OCI-LY1 (cell line): ENCODE data around the gene MZT1.

Source experiments
- H2AFZ ChIP-seq: fragments of 200-600 bp; sonication (generic), shearing (Covaris generic); 2 replicates; pipeline ENCODE4 v1.6.0; 2014; ENCODE audit warnings: antibody characterized with exemption, mild to moderate bottlenecking, low read length
- H3F3A ChIP-seq: fragments of 200-600 bp; sonication (generic), shearing (Covaris generic); 2 replicates; pipeline ENCODE4 v1.6.0; 2014; ENCODE audit warnings: mild to moderate bottlenecking, antibody characterized with exemption, low read length, moderate library complexity; ENCODE audit not compliant: insufficient read depth
- H3K27ac ChIP-seq: fragments of 200-600 bp; sonication (generic); 2 replicates; pipeline ENCODE4 v1.5.1; 2014; ENCODE audit warnings: low read length, mixed run types, mild to moderate bottlenecking, low read depth; ENCODE audit not compliant: poor library complexity, severe bottlenecking
- H3K27me3 ChIP-seq: fragments of 200-600 bp; sonication (generic); 2 replicates; pipeline ENCODE4 v1.6.0; 2014; ENCODE audit warnings: antibody characterized with exemption, mild to moderate bottlenecking, low read length, moderate library complexity; ENCODE audit not compliant: insufficient read depth
- H3K36me3 ChIP-seq: fragments of 200-600 bp; sonication (generic); 2 replicates; pipeline ENCODE4 v1.6.1; 2014; ENCODE audit warnings: mild to moderate bottlenecking, antibody characterized with exemption, low read length, moderate library complexity, mixed read lengths; ENCODE audit not compliant: insufficient read depth
- H3K4me1 ChIP-seq: fragments of 200-600 bp; sonication (generic); 2 replicates; pipeline ENCODE4 v1.5.1; 2014; ENCODE audit warnings: mild to moderate bottlenecking, low read length, moderate library complexity; ENCODE audit not compliant: insufficient read depth, severe bottlenecking
- H3K4me2 ChIP-seq: fragments of 200-600 bp; sonication (generic), shearing (Covaris generic); 2 replicates; pipeline ENCODE4 v1.6.1; 2014; ENCODE audit warnings: low read length
- H3K4me3 ChIP-seq: fragments of 200-600 bp; sonication (generic); 2 replicates; pipeline ENCODE4 v1.5.1; 2014; ENCODE audit warnings: low read length, low read depth, mild to moderate bottlenecking, mixed read lengths; ENCODE audit not compliant: poor library complexity, severe bottlenecking
- H3K79me2 ChIP-seq: fragments of 200-600 bp; shearing (Covaris generic); 2 replicates; pipeline ENCODE4 v1.6.1; 2016; ENCODE audit warnings: mixed run types, low read length, mixed read lengths; ENCODE audit not compliant: insufficient read depth
- H3K9ac ChIP-seq: fragments of 200-600 bp; sonication (generic), shearing (Covaris generic); 2 replicates; pipeline ENCODE4 v1.6.1; 2014; ENCODE audit warnings: mild to moderate bottlenecking, low read length, mixed read lengths
- H3K9me2 ChIP-seq: fragments of 200-600 bp; sonication (generic), shearing (Covaris generic); 2 replicates; pipeline ENCODE4 v1.6.1; 2014; ENCODE audit warnings: low read depth, mild to moderate bottlenecking, low read length, mixed read lengths
- H3K9me3 ChIP-seq: fragments of 200-600 bp; shearing (Covaris generic); 2 replicates; pipeline ENCODE4 v1.6.1; 2014; ENCODE audit warnings: low read length, mixed read lengths
- H4K20me1 ChIP-seq: fragments of 200-600 bp; sonication (generic), shearing (Covaris generic); 2 replicates; pipeline ENCODE4 v1.6.0; 2016; ENCODE audit warnings: mild to moderate bottlenecking, low read length; ENCODE audit not compliant: insufficient read depth
- EZH2 ChIP-seq: fragments of 200-600 bp; sonication (generic), shearing (Covaris generic); IDR thresholded peaks from 2 replicates; pipeline ENCODE4 v1.8.0; 2017; ENCODE audit warnings: borderline replicate concordance, mixed run types, mild to moderate bottlenecking, antibody characterized with exemption, low read length, moderate library complexity, mixed read lengths
- TF ChIP-seq, protein P1 (sequence below): fragments of 200-600 bp; sonication (generic), shearing (Covaris generic); IDR thresholded peaks from 2 replicates; pipeline ENCODE4 v1.5.1; 2017; ENCODE audit warnings: mild to moderate bottlenecking, antibody characterized with exemption, low read length, moderate library complexity, mixed read lengths

Gene MZT1

GRCh38 chr13:72716776-72717175, 10.7 kb downstream of the MZT1 start:
- peaks cover 16% of the 10 kb centered on the region for H3K9me3 ChIP-seq
- peaks cover 37% of the 10 kb centered on the region for H3K79me2 ChIP-seq
- H3K36me3 ChIP-seq: peaks cover 98% of the 10 kb centered on the region
- no peaks in the 10 kb centered on the region for H4K20me1 ChIP-seq
- H3K9ac ChIP-seq: no peak overlapping the region
- H3K27ac ChIP-seq: no peak overlapping the region
- no peaks in the 10 kb centered on the region for H3K27me3 ChIP-seq
- H3K4me3 ChIP-seq: no peak overlapping the region
- no peaks in the 10 kb centered on the region for H3F3A ChIP-seq
- H2AFZ ChIP-seq: no peak overlapping the region
- TF ChIP-seq, protein P1, sequence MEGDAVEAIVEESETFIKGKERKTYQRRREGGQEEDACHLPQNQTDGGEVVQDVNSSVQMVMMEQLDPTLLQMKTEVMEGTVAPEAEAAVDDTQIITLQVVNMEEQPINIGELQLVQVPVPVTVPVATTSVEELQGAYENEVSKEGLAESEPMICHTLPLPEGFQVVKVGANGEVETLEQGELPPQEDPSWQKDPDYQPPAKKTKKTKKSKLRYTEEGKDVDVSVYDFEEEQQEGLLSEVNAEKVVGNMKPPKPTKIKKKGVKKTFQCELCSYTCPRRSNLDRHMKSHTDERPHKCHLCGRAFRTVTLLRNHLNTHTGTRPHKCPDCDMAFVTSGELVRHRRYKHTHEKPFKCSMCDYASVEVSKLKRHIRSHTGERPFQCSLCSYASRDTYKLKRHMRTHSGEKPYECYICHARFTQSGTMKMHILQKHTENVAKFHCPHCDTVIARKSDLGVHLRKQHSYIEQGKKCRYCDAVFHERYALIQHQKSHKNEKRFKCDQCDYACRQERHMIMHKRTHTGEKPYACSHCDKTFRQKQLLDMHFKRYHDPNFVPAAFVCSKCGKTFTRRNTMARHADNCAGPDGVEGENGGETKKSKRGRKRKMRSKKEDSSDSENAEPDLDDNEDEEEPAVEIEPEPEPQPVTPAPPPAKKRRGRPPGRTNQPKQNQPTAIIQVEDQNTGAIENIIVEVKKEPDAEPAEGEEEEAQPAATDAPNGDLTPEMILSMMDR: no peak
- no peak for TF ChIP-seq EZH2
- no peaks in the 10 kb centered on the region for H3K4me1 ChIP-seq
- H3K9me2 ChIP-seq: no peaks in the 10 kb centered on the region
- H3K4me2 ChIP-seq: no peak overlapping the region

- H3F3A ChIP-seq: no peaks in the 10 kb centered on the region
- H2AFZ ChIP-seq: no peak overlapping the region
- no peaks in the 10 kb centered on the region for H3K79me2 ChIP-seq
- no peak overlapping the region for H3K4me2 ChIP-seq
- no peak overlapping the region for H3K27ac ChIP-seq
- H3K36me3 ChIP-seq: no peaks in the 10 kb centered on the region
- no peaks in the 10 kb centered on the region for H3K27me3 ChIP-seq
- H3K9me2 ChIP-seq: no peaks in the 10 kb centered on the region
- H3K4me1 ChIP-seq: no peaks in the 10 kb centered on the region
- TF ChIP-seq, protein P1: no peak
- TF ChIP-seq EZH2: no peak
- no peak overlapping the region for H3K4me3 ChIP-seq
- H3K9me3 ChIP-seq: no peaks in the 10 kb centered on the region
- no peaks in the 10 kb centered on the region for H4K20me1 ChIP-seq
- H3K9ac ChIP-seq: no peak overlapping the region
Observed at GRCh38 chr13:72700509-72700908, 26.9 kb downstream of the MZT1 start.

DNA sequence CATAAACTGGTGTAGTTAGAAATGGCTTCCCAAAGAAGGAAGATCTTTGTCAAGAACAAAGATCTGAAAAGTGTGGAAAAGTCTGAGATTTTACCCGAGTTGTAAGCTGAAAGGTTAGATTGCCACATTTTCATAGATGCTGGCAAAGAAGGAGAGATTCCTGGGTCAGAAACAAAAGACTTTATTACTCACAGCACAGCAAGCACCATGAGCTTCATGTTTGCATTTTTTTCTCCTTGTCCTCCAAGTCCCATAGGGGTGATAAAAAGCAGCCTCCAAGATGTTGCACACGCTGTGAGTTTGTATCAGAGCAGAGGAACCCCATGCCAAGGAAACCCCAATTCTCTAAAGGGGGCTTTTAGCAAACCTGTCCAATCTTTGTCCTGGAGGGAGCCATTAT, 29.3 kb downstream of the MZT1 start:
- Histone ChIP-seq H3K4me2 (no peak overlapping the region), H3K4me3 (no peak overlapping the region), H3K9ac (no peak overlapping the region), H3K36me3 (no peaks in the 10 kb centered on the region), H3K9me3 (peaks cover under 1% of the 10 kb centered on the region; the same call in 1 of the 2 replicates), H3K4me1 (no peaks in the 10 kb centered on the region), H2AFZ (no peak overlapping the region), H3K9me2 (no peaks in the 10 kb centered on the region), H3K27me3 (no peaks in the 10 kb centered on the region), H3K79me2 (no peaks in the 10 kb centered on the region), H3K27ac (no peak overlapping the region), H3F3A (no peaks in the 10 kb centered on the region), H4K20me1 (no peaks in the 10 kb centered on the region)
- TF ChIP-seq EZH2: no peak
- TF ChIP-seq, protein P1: no peak
